Activated B cell treated with CpG ODN at 0.5 μM for 24 hours (primary cell): ENCODE measurements around the gene ETV6. TPM values are rescaled to one million over a fixed set of nuclear protein-coding genes. Genes with fewer than 3 reads are reported as not detected.
A peak's percentile ranks its signal among the peaks of the same experiment; 100 is the strongest.

Experiments used
- ATAC-seq: fragments of 200-7000 bp; cut with Tn5 transposase; one replicate; pipeline ENCODE4 v1.10.0; 2021; ENCODE audit warnings: low read depth, mild to moderate bottlenecking, moderate library complexity
- CTCF ChIA-PET: fragments of 350-600 bp; sonication (Branson Sonifier 250); formaldehyde crosslinking; loops from one replicate; lab custom pipeline; 2021; ENCODE audit warnings: antibody characterized with exemption; lab: Charles Lee
- POLR2A ChIA-PET: fragments of 350-600 bp; sonication (Branson Sonifier 250); formaldehyde crosslinking; loops from one replicate; lab custom pipeline; 2021; ENCODE audit warnings: antibody characterized with exemption; lab: Charles Lee
- DNase-seq: peaks from one replicate; pipeline ENCODE4 v3.0.0; 2022
- H3K27ac Mint-ChIP-seq: one replicate; pipeline ENCODE4 v1.8.0; 2020; ENCODE audit warnings: mixed read lengths
- H3K27me3 Mint-ChIP-seq: one replicate; pipeline ENCODE4 v1.8.0; 2021; ENCODE audit warnings: mixed read lengths
- H3K36me3 Mint-ChIP-seq: one replicate; pipeline ENCODE4 v1.8.0; 2021; ENCODE audit warnings: low read depth, mixed read lengths
- H3K4me1 Mint-ChIP-seq: one replicate; pipeline ENCODE4 v1.8.0; 2021; ENCODE audit warnings: mixed read lengths
- H3K4me3 Mint-ChIP-seq: one replicate; pipeline ENCODE4 v1.8.0; 2020; ENCODE audit warnings: mild to moderate bottlenecking, mixed read lengths
- H3K9me3 Mint-ChIP-seq: one replicate; pipeline ENCODE4 v1.8.0; 2020; ENCODE audit warnings: mixed read lengths
- CTCF ChIP-seq: fragments of 200-600 bp; IDR thresholded peaks from one replicate; pipeline ENCODE4 v1.8.0; 2022; ENCODE audit warnings: antibody characterized with exemption, mild to moderate bottlenecking
- intact Hi-C: fragments of 100-400 bp; cut with micrococcal nuclease; formaldehyde crosslinking; loops from one replicate; pipeline ENCODE4 v1.15.1; 2024
- total RNA-seq: library from RNA; stranded (reverse); gene quantifications from 2 replicates; pipeline ENCODE4 v1.2.3, GENCODE V29; 2022

ETV6 gene
- total RNA-seq, 1 donor from 2014 or later = 130 TPM

- DNase-seq (no peak), ATAC-seq (no peak)
- H3K4me1 Mint-ChIP-seq = peaks cover 58% of the 10 kb centered on the region
- peaks cover 45% of the 10 kb centered on the region for H3K36me3 Mint-ChIP-seq
- CTCF ChIA-PET = no interaction called here
- POLR2A ChIA-PET = interaction anchor here (0.7 to 0.9 kb wide), 2 partner anchors 10 to 13 kb away, joined by 3 to 4 read pairs; no protein-coding TSS in a partner anchor
- TF ChIP-seq CTCF = no peak
- no peak overlapping the region for H3K27ac Mint-ChIP-seq
- H3K4me3 Mint-ChIP-seq = no peak overlapping the region
- H3K27me3 Mint-ChIP-seq = no peaks in the 10 kb centered on the region
- intact Hi-C loops = no loop called here
- H3K9me3 Mint-ChIP-seq = no peaks in the 10 kb centered on the region
These were observed 69.3 kb downstream of the ETV6 start for GRCh38 chr12:11718768-11719253.

GRCh38 chr12:11719678-11720099, 70.2 kb downstream of the ETV6 start:
- no peak for TF ChIP-seq CTCF
- Mint-ChIP-seq H3K4me3 (no peak overlapping the region), H3K4me1 (peaks cover 63% of the 10 kb centered on the region), H3K9me3 (no peaks in the 10 kb centered on the region), H3K27me3 (no peaks in the 10 kb centered on the region), H3K27ac (peak overlapping the region; percentile 18), H3K36me3 (peaks cover 39% of the 10 kb centered on the region)
- ATAC-seq = no peak
- CTCF ChIA-PET = no interaction called here
- POLR2A ChIA-PET = interaction anchor here (0.6 to 0.9 kb wide), 2 partner anchors 14 to 978 kb away, joined by 3 to 10 read pairs; no protein-coding TSS in a partner anchor
- intact Hi-C loops = no loop called here
- no peak for DNase-seq

GRCh38 chr12:11722071-11722470, 72.6 kb downstream of the ETV6 start:
- Mint-ChIP-seq H3K27me3 (no peaks in the 10 kb centered on the region), H3K36me3 (peaks cover 31% of the 10 kb centered on the region), H3K9me3 (peaks cover 5% of the 10 kb centered on the region), H3K4me1 (peaks cover 83% of the 10 kb centered on the region), H3K4me3 (no peak overlapping the region), H3K27ac (no peak overlapping the region)
- no peak for DNase-seq
- ChIA-PET POLR2A (interaction anchor here (0.6 kb wide), 1 partner anchor 33 kb away, joined by 4 read pairs; no protein-coding TSS in a partner anchor), CTCF (interaction anchor here (1.0 to 1.1 kb wide), 2 partner anchors 24 to 311 kb away, joined by 3 read pairs; no protein-coding TSS in a partner anchor)
- no peak for ATAC-seq
- intact Hi-C loops = no loop called here
- TF ChIP-seq CTCF = no peak

- H3K9me3 Mint-ChIP-seq = peaks cover 5% of the 10 kb centered on the region
- no peak for TF ChIP-seq CTCF
- peaks cover 84% of the 10 kb centered on the region for H3K4me1 Mint-ChIP-seq
- ATAC-seq = no peak
- ChIA-PET CTCF (interaction anchor here (1.1 kb wide), 1 partner anchor 23 kb away, joined by 3 read pairs; no protein-coding TSS in a partner anchor), POLR2A (interaction anchor here (0.6 kb wide), 1 partner anchor 33 kb away, joined by 4 read pairs; no protein-coding TSS in a partner anchor)
- intact Hi-C loops = no loop called here
- peaks cover 27% of the 10 kb centered on the region for H3K36me3 Mint-ChIP-seq
- DNase-seq = no peak
- no peaks in the 10 kb centered on the region for H3K27me3 Mint-ChIP-seq
- H3K4me3 Mint-ChIP-seq = no peak overlapping the region
- H3K27ac Mint-ChIP-seq = peak overlapping the region; percentile 35
These were observed 73.2 kb downstream of the ETV6 start for GRCh38 chr12:11722578-11723138.

GRCh38 chr12:11723993-11724392, 74.5 kb downstream of the ETV6 start:
- no peak for DNase-seq
- Mint-ChIP-seq H3K36me3 (peaks cover 20% of the 10 kb centered on the region), H3K9me3 (peaks cover 5% of the 10 kb centered on the region), H3K27ac (peak overlapping the region; percentile 42), H3K4me3 (no peak overlapping the region), H3K27me3 (no peaks in the 10 kb centered on the region), H3K4me1 (peaks cover 87% of the 10 kb centered on the region)
- POLR2A ChIA-PET = interaction anchor here (1.0 to 1.3 kb wide), 3 partner anchors 39 to 74 kb away, joined by 3 to 5 read pairs (median 4); partner anchors contain the start of gene ETV6
- CTCF ChIA-PET = no interaction called here
- intact Hi-C loops = no loop called here
- ATAC-seq = no peak
- no peak for TF ChIP-seq CTCF
